Glutamatergic neuron (in vitro differentiated cells): ENCODE measurements around the gene SENP2. TPM values are rescaled to one million over a fixed set of nuclear protein-coding genes. Genes with fewer than 3 reads are reported as not detected.

Experiments
- DNase-seq: peaks from one replicate; pipeline ENCODE4 v3.0.0; 2022
- H3K27ac Mint-ChIP-seq: one replicate; pipeline ENCODE4 v1.8.0; 2020; ENCODE audit warnings: mild to moderate bottlenecking, mixed read lengths, inconsistent platforms; ENCODE audit not compliant: unreplicated experiment
- H3K27me3 Mint-ChIP-seq: one replicate; pipeline ENCODE4 v1.8.0; 2020; ENCODE audit warnings: mild to moderate bottlenecking, moderate library complexity, mixed read lengths, inconsistent platforms; ENCODE audit not compliant: unreplicated experiment
- H3K36me3 Mint-ChIP-seq: one replicate; pipeline ENCODE4 v1.8.0; 2020; ENCODE audit warnings: mild to moderate bottlenecking, mixed read lengths, inconsistent platforms; ENCODE audit not compliant: unreplicated experiment
- H3K4me1 Mint-ChIP-seq: one replicate; pipeline ENCODE4 v1.8.0; 2020; ENCODE audit warnings: mild to moderate bottlenecking, low read depth, mixed read lengths, inconsistent platforms; ENCODE audit not compliant: unreplicated experiment
- H3K4me3 Mint-ChIP-seq: one replicate; pipeline ENCODE4 v1.8.0; 2020; ENCODE audit warnings: mild to moderate bottlenecking, mixed read lengths, inconsistent platforms; ENCODE audit not compliant: unreplicated experiment
- H3K9me3 Mint-ChIP-seq: one replicate; pipeline ENCODE4 v1.8.0; 2020; ENCODE audit warnings: mild to moderate bottlenecking, moderate library complexity, mixed read lengths, inconsistent platforms; ENCODE audit not compliant: unreplicated experiment
- CTCF ChIP-seq: fragments of 200-600 bp; sonication (generic); IDR thresholded peaks from one replicate; pipeline ENCODE4 v1.5.0; 2021; ENCODE audit not compliant: partially characterized antibody, unreplicated experiment
- long read RNA-seq: library from polyadenylated mRNA; unstranded; transcript quantifications from one replicate; pipeline ENCODE4 v2.0.0, GENCODE V29; 2020; ENCODE audit not compliant: unreplicated experiment
- total RNA-seq: library from RNA; stranded (reverse); fragmentation: NEBNext Ultra II Directional; extraction: Animal tissue kit (Norgen Biotek cat#: 25700); gene quantifications from one replicate; pipeline ENCODE4 v1.2.1, GENCODE V29; 2021; ENCODE audit not compliant: unreplicated experiment

The SENP2 gene
- total RNA-seq: 54.6 TPM
- long read RNA-seq, partial matches to known transcripts: 2 of 8 reads
- long read RNA-seq, other reads (novel, unspliced or antisense): 5 of 8 reads

- H3K9me3 Mint-ChIP-seq: peaks cover 12% of the 10 kb centered on the region
- peak; percentile 99 for DNase-seq
- no peaks in the 10 kb centered on the region for H3K36me3 Mint-ChIP-seq
- H3K27ac Mint-ChIP-seq: peak within 1 kb of the TSS; percentile 95
- no peak for TF ChIP-seq CTCF
- peaks cover 13% of the 10 kb centered on the region for H3K4me1 Mint-ChIP-seq
- H3K4me3 Mint-ChIP-seq: peak within 1 kb of the TSS; percentile 91
- peaks cover 7% of the 10 kb centered on the region for H3K27me3 Mint-ChIP-seq
Measured at GRCh38 chr3:185585859-185586685, at the start of gene SENP2. SENP2 (plus strand) TSS chr3:185586295; CDS start chr3:185586414, 119 bp downstream.

GRCh38 chr3:185537369-185537970 lies 48.6 kb upstream of the SENP2 start:
- TF ChIP-seq CTCF: no peak
- H3K4me1 Mint-ChIP-seq: no peaks in the 10 kb centered on the region
- H3K27ac Mint-ChIP-seq: no peak overlapping the region
- no peaks in the 10 kb centered on the region for H3K36me3 Mint-ChIP-seq
- H3K27me3 Mint-ChIP-seq: peaks cover 2% of the 10 kb centered on the region
- H3K9me3 Mint-ChIP-seq: no peaks in the 10 kb centered on the region
- DNase-seq: no peak
- no peak overlapping the region for H3K4me3 Mint-ChIP-seq

GRCh38 chr3:185539934-185540333 lies 46.2 kb upstream of the SENP2 start:
- Mint-ChIP-seq H3K9me3 (no peaks in the 10 kb centered on the region), H3K27ac (no peak overlapping the region), H3K27me3 (peaks cover 2% of the 10 kb centered on the region), H3K36me3 (no peaks in the 10 kb centered on the region), H3K4me3 (no peak overlapping the region), H3K4me1 (no peaks in the 10 kb centered on the region)
- DNase-seq: no peak
- TF ChIP-seq CTCF: no peak

GRCh38 chr3:185540695-185541094 lies 45.4 kb upstream of the SENP2 start:
- Mint-ChIP-seq H3K27ac (no peak overlapping the region), H3K27me3 (peaks cover 2% of the 10 kb centered on the region), H3K9me3 (no peaks in the 10 kb centered on the region), H3K4me1 (no peaks in the 10 kb centered on the region), H3K4me3 (no peak overlapping the region), H3K36me3 (no peaks in the 10 kb centered on the region)
- no peak for DNase-seq
- TF ChIP-seq CTCF: no peak

- H3K27me3 Mint-ChIP-seq: no peaks in the 10 kb centered on the region
- no peaks in the 10 kb centered on the region for H3K4me1 Mint-ChIP-seq
- no peak for DNase-seq
- no peaks in the 10 kb centered on the region for H3K9me3 Mint-ChIP-seq
- H3K4me3 Mint-ChIP-seq: no peak overlapping the region
- H3K36me3 Mint-ChIP-seq: no peaks in the 10 kb centered on the region
- H3K27ac Mint-ChIP-seq: no peak overlapping the region
- TF ChIP-seq CTCF: no peak
Measured at GRCh38 chr3:185549122-185549521, 37.0 kb upstream of the SENP2 start.
